GM12872 (cell line): ENCODE results near the gene GPR139.

Experiments
- CTCF ChIP-seq: IDR thresholded peaks from 3 replicates; pipeline ENCODE4 v1.5.1; 2011; ENCODE audit warnings: low read depth, mild to moderate bottlenecking, low read length, moderate library complexity; ENCODE audit not compliant: insufficient read depth

GPR139 gene

DNA sequence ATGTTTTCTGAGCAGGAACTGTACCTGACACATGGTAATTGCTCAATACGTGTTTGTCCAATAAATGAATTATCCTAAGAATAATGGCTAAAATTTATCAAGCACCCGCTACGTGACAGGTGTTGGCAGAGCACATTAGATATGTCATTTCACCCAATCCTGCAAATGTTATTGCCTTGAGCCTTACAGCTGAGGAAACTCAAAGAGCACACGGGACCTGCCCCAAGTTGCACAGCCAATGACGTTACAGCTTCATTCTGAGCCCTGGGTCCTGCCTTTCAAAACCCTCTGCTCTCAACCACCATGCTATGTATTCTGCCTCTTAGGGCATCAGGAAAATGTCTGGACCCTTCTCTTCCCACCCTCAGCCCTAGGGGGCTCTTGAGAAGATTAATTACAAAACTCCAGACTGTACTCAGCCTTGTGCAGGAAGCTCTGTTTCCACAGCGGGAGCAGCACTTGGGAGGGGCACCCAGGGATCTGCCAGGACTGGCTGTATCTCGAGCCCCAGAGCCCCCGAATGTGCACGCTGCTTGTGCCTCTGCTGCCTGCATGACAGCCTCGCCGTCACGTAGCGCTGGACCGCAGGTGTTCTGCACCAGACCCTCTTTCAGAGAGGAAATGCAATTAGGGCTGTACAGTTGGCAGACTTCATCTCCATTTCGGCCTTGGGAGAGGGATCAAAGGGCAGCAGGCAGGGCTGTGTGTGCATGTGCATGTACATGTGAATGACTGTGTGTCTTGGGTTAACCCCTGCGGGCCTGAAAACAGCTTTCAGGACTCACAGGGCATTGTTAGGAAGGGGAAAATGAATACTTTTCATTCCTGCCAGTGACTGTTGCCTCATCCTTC is 71.6 kb downstream of the GPR139 start:
- no peak for TF ChIP-seq CTCF

DNA sequence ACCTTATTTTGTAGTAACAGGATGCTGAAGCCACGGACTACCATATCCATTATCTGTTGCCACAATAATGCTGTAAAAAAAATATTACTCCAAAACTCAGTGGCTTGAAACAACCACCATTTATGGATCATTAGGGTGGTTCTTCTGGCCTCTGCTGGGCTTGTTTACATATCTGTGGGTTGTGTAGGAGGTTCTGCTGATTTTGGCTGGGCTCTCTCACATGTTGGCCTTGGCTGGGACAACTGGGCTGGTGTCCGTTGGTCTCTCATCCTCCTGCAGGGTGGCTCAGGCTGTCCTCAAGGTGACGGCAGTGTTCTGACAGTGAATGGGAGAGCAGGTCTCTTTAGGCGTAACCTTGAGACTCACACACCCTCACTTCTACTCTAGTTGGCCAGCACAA is 76.0 kb downstream of the GPR139 start:
- TF ChIP-seq CTCF = no peak

DNA sequence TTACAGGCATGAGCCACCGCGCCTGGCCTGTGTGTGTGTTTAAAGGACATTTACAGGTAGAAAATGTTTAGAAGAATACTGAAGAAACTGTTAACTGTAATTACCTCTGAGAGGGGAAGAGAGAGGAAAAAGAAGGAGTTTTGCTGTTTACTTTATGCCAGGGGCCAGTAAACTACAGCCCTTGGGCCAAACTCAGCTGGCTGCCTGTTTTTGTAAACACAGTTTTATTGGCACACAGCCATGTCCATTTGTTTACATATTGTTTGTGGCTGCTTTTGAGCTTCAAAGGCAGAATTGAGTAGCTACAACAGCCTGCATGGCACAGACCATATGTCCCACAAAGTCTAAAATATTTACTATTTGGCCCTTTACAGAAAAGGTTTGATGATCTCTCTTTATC is 76.4 kb downstream of the GPR139 start:
- no peak for TF ChIP-seq CTCF

- TF ChIP-seq CTCF = no peak
These were observed 79.1 kb downstream of the GPR139 start for GRCh38 chr16:19994466-19995170.

DNA sequence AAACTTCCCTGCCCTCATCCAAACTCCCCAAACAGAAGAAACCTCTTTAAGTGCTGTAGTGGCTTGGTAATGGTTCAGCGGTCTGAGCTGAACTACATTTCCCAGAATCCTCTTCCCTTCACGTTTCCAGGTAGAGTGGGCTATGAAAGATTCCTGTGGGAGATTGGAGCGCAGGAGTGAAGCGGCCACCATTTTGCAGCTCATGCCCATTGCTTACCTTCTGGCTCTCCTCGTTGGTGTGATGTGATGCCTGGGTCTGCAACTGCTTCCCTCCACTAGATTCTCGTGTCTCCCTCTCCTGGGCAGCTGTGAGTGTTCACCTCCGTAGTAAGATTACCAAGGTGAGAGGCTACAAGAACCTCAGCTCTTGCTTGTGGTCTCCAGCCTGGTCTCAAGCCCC is 82.1 kb downstream of the GPR139 start:
- TF ChIP-seq CTCF = no peak

DNA sequence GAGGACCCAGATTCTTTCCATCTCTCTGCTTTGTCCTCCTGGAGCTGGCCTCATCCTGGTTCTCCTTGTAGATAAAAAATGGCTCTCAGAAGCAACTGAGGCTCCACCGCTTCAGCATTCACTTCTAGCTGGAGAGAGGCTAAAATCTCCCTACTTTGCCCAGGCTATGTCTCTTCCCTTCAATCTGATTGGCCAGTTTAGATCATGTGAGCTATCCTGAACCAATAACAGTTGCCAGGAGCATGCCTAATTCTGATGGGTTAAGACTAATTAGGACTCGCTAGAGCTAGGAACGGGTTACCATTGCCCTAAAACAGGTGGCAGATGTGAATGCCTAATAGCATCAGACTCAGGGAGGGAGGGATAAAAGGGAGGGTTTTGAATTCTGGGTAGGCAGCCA is 89.6 kb downstream of the GPR139 start:
- no peak for TF ChIP-seq CTCF
